ENCODE measurements around the gene KAT6B.

KAT6B gene

DNA sequence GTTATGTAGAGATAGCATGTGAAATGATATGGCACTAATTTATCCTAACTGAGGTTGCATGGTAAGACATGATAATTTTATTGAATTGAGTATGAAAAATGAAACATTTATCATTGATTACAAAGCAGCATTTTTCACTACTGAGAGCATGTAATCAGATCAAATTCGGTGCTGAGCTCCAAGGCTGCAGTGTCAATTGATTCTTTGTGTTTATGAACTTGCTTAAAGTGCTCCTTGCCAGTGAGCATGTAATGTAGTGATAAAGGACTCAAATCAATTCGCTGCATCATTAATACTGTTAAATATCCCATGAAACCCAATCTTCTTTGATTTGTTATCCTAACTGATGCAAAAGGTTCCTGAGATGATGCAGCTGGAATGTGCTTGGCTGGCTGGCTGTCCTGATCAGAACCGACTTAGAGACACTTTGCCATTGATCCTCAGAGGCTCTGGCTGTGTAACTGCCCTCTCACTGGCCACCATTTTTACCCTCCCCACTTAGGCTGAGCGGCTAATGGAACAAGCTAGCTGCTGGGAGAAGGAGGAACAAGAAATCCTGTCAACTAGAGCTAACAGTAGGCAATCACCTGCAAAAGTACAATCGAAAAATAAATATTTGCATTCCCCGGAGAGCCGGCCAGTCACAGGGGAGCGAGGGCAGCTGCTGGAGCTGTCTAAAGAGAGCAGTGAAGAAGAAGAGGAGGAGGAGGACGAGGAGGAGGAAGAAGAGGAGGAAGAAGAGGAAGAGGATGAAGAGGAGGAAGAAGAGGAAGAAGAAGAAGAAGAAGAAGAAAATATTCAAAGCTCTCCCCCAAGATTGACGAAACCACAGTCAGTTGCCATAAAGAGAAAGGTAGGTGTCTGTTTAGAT lies 195.2 kb downstream of the KAT6B start:
- DNase-seq, result no peak

DNA sequence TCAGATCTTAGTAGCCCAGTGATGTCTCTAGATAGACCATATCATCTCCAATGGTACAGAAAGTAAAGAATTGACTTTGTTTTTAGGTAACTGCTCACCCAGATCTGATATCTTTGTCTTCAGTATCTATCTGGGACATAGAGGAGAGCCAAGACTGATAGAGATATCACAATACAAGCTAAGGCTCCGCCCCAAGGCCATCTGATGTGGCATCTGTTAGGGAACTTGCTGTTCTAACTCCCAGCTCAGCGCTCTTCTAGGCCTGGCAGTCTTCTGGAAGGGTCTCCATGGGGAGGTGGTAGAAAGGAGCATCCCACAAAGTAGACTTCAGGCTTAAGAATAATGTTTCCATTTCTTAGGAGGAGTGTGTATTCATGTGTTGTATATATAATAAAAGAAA lies 196.7 kb downstream of the KAT6B start:
- no peak for DNase-seq

DNA sequence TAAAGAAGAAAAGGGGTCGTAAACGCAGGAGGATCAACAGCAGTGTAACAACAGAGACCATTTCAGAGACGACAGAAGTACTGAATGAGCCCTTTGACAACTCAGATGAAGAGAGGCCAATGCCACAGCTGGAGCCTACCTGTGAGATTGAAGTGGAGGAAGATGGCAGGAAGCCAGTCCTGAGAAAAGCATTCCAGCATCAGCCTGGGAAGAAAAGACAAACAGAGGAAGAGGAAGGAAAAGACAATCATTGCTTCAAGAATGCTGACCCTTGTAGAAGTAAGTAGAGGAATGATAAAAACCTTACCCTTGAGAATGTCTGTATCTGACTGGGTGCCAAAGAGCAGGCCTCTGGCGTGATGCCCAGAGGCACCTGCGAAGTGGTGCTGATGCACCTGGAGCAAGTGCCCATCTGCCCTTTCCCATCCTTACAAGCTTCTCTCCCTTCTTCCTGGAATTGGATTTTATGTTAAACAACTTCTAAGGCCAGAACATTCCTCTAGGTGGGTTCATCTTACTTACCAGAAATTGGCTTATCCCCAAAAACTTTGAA lies 198.6 kb downstream of the KAT6B start:
- no peak for DNase-seq

DNA sequence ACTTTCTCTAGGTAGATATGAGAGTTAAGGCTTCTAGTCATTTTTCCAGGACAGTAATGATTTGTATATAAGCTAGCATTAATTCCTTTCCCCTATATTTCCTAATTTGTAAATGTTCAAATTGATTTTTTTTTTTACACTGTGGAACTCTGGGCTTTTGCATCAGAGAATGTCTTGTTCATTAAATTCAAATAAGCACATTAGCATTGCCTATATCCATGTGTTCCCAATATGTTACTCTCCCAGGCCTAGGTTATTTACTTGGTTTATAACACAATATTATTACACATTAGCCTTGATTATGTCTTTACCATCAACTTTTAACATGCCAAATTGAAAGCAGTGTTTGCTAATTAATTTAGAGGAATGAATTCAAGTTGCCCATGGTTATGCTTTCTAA lies 201.6 kb downstream of the KAT6B start:
- no peak for DNase-seq

DNA sequence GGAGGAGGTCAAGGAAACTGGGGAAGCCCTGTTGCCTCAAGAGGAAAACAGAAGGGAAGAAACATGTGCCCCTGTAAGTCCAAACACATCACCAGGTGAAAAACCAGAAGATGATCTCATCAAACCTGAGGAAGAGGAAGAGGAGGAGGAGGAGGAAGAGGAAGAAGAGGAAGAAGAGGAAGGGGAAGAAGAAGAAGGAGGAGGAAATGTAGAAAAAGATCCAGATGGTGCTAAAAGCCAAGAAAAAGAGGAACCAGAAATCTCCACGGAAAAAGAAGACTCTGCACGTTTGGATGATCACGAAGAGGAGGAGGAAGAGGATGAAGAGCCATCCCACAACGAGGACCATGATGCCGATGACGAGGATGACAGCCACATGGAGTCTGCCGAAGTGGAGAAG lies 202.3 kb downstream of the KAT6B start:
- no peak for DNase-seq

DNA sequence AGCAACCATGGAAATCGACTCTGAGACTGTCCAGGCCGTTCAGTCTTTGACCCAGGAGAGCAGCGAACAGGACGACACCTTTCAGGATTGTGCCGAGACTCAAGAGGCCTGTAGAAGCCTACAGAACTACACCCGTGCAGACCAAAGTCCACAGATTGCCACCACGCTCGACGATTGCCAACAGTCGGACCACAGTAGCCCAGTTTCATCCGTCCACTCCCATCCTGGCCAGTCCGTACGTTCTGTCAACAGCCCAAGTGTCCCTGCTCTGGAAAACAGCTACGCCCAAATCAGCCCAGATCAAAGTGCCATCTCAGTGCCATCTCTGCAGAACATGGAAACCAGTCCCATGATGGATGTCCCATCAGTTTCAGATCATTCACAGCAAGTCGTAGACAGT lies 203.0 kb downstream of the KAT6B start:
- DNase-seq, result no peak

DNA sequence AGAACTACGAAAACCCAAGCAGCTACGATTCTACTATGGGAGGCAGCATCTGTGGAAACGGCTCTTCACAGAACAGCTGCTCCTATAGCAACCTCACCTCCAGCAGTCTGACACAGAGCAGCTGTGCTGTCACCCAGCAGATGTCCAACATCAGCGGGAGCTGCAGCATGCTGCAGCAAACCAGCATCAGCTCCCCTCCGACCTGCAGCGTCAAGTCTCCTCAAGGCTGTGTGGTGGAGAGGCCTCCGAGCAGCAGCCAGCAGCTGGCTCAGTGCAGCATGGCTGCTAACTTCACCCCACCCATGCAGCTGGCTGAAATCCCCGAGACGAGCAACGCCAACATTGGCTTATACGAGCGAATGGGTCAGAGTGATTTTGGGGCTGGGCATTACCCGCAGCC lies 203.5 kb downstream of the KAT6B start:
- DNase-seq, result no peak

DNA sequence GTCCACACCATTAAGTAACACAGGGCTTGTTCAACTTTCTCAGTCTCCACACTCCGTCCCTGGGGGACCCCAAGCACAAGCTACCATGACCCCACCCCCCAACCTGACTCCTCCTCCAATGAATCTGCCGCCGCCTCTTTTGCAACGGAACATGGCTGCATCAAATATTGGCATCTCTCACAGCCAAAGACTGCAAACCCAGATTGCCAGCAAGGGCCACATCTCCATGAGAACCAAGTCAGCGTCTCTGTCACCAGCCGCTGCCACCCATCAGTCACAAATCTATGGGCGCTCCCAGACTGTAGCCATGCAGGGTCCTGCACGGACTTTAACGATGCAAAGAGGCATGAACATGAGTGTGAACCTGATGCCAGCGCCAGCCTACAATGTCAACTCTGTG lies 204.0 kb downstream of the KAT6B start:
- no peak for DNase-seq

DNA sequence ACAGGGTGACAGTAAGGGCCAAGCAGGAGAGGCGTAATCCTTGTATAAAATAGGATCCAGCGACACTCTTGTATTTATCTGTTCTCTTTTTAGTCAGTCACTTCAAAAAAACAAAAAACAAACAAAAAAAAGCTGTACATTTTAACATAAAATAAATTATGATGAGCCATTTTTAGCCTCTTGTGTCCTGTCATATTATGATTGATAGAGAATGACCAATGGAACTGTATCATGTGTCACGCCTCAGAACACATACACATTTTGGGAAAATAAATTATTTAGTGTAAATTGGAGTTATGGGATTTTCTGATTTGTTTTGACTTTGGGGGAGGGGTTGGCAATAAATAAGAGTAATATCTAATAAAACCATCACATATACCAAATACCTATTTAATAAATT lies 205.7 kb downstream of the KAT6B start:
- no peak for DNase-seq

DNA sequence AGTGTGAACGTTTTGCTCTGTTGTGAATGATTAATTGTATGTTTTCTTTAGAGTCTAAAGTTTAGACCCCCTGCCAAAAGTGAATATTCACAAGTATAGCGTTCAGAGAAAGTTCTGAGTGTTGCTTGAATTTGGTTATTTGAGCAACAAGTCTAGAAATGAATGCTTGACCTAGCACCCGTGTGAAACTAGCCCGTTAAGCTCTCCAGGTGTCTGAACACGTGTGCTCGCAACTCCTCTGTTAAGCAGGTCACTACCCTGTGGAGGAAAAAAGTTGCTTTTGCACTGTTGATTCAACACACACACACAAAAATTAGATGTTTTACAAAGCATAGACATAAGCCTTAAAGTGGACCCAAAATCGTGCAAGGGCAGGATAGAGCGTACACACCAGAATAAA lies 206.4 kb downstream of the KAT6B start:
- no peak for DNase-seq

DNA sequence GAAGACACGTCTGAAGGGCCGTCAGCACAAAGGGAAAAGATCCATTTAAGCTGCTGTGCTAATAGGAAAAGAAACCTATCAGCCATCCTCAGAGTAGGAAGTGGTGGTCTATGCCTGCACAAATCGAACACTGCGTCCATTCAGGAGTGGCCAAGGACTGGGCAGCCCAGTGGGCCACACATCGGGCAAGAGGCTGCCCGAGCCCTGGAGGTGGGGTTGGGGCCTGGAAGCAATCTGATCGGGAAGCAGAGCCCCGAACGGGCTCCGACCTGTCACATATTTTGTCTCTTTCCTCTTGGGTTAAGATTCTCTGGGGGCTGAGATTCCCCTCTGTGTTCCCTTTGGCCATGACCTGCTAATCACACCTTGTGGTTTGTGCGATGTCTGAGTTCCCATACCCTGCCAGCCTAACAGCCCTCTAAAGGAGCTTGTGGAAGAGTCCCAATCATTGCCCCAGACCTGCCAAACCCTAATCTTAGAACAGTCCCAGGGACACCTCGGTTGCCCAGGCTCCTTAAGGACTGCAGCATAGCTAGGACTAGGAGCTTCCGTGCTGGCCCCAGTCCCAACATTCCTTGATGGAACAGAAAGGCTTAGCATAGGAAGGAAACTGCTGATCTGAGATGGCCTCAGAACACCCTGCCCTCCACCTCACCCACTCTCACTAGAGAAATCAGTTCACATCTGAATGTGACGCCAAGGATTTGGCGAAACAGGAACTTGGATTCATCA lies 207.2 kb downstream of the KAT6B start:
- no peak for DNase-seq

DNA sequence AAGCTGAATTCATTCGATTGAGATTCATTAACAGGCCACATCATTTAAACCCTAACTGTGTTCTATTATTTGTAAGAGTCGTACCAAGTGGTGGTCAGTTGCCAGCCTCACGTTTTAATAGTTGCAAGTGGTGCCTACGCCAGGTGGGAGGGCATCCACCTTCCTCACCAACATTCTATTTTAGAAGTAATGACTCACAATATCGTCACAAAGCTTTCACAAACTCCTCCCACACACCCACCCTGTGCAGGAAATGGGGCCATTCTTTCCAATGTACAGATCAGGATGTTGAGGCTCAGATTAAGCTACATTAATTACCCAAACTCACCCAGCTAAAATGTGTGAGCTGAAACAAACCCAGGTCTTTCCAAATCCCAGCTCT lies 207.7 kb downstream of the KAT6B start:
- DNase-seq, result no peak

DNA sequence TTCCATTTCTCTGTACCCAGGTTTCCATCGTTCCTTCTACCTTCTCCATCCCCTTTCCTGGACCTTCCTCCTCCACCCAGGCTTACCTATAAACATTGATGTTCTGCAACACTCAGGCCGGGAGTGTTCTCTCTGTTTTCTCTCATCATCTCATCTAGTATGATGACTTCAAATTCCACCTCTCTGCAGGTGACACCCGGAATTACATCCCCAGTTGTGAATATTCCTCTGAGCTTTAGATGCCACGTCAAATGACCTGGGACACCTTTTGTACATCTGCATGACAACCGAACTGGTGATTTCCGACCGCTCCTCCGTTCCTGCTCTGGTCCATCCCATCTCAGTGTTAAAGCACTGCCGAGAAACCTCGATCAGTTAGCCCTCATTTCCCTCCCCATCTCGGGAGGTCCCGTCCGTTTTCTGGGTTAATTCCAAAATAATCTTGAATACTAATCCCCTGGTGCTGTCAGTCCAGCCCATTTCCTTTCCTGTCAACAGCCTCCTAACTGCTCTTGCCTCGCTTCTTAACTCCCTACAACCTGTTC lies 208.4 kb downstream of the KAT6B start:
- no peak for DNase-seq

DNA sequence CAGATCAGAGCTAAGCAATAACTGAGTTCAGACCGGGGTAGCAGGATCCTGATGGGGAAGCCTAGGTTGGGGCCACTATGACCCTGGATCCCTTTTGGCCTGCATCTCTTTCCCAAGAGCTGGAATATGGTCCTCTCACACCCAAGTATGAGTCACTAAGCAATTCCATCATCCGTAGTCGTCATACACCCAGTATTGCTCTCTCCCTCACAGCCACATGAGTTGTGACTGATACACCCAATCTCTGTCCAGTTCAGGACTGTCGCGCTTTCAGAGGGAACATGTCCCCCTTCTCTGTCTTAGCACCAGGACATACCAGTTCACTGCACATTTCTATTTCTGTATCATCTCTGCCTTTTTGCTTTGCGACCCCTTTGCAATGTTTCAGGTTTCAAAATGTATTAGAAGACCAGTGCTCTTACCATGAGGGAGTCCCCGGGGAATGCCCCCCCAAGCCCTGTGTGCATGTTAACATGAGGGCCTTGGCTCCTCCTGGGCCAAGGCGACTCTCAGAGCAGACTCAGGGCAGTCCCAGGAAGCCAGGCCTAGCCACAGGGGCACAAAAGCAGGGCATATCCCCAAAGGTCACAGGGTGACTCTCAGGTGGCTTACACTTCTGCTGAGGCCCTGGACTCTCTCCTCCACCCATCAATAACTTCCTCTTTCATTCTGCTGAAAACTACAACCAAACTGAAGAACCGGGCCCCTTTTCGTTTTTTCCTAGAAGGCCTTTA lies 209.7 kb downstream of the KAT6B start:
- no peak for DNase-seq

DNA sequence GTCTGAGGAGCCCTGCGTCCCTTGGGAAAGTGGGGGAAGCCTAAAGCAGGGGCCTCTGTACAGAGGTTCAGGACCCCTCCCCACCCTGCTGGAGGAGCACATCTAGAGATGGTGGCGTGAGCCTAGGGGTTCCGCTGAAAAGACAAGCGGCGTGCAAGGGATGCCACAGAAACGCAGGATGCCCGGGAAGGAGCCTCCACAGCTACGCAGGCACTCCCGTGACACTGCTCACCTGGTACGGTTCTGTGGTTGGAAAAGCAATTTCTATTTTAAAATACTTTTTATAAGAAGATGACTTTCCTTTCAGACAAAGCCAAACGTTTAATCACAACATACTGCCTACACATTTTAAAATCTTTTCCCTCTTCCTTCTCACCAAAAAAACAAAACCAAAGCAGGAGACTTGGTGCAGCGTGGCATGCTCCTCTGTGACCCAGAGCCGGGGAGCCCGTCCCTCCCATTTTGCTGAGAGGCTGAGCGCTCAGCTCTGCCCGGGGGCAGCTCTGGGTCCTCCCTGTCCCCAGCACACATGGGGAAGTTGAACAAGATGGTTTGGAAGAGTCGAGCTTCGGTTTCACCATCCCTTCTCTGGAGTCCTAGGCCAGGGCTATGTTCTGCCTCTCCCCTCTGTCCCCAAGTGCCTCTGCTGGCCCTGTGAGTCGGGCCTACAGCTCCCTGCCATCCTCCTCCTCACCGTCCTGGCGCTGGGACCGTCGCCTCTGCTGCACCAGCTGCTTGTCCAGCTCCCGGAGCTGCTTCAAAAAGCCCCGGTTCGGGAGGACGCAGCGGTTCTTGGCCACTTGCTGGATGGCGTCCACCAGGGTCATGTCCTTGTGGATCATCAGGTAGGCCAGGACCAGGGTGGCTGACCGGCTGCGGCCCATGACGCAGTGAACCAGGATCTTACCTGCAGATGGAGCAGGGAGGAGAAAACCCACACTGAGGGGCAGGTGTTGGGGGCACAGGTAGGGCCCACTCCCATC lies 211.1 kb downstream of the KAT6B start:
- DNase-seq, result no peak

DNA sequence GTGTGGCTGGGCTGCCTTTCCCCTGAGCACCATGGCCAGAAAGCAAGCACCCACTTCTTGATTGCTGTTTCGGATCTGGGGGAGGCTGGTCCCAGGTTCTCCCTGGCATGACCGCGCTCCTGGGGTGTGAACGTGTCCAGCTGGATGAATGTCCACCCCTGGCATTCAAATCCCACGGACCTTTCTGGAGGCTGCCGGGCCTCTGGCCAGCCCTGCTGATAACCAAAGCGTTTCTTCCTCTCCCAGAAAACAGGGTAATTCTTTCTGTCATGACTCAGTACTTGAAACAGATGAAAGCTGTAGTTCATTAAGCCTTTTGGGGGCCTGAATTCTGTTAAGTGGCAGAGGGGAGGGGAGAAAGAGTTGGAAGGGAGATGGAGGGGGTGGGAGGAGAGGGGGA lies 211.9 kb downstream of the KAT6B start:
- DNase-seq, result no peak

DNA sequence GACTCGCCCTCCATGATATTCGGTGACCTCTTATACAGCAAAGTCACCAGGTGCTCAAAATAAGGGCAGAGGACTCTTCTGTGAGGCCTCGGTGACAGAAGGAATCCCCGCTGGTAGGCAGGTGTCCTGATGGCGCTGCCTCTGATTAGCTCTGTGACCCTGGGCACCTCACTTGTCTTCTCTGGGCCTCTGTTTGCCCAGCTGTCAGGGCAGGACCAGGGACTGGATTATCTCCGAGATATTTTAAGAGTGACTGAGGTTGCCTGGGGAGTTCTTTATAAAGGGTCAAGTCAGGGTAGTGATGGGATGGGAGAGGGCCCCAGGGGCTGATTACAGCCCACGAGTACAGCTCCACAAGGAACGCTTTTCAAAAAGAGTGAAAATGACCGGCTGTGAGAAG lies 214.2 kb downstream of the KAT6B start:
- DNase-seq, result no peak

DNA sequence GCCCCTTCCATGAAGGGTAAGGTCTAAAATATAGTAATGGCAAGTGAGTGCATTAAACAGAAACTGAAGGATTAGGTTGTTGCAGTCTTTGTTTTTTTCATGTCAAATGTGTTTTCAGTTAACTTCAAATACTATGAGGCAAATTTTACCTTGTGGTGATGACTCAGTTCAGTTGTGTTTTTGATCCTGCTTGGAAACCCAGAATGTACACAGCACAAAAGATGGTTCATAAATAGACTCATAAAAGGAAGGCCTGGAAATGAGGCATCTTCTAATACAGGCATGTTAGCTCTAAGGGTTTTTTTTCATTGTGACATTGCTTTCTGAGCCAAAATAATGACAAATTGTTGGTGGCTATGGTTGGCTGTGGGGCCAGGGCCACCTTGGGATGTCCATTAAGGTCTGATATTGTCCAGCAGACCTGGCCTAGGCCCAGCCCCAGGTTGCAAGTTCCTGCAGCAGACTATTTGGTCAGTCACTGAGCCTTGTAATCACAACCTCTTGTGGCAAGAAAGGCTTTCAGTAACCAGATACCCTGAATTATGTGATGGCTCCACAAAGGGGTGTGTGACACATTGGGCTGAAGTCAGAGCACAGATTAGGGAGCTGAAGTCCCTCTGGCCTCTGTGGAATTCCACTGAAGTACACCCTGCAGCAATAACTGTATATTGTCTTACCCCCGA lies 216.0 kb downstream of the KAT6B start:
- DNase-seq, result no peak

DNA sequence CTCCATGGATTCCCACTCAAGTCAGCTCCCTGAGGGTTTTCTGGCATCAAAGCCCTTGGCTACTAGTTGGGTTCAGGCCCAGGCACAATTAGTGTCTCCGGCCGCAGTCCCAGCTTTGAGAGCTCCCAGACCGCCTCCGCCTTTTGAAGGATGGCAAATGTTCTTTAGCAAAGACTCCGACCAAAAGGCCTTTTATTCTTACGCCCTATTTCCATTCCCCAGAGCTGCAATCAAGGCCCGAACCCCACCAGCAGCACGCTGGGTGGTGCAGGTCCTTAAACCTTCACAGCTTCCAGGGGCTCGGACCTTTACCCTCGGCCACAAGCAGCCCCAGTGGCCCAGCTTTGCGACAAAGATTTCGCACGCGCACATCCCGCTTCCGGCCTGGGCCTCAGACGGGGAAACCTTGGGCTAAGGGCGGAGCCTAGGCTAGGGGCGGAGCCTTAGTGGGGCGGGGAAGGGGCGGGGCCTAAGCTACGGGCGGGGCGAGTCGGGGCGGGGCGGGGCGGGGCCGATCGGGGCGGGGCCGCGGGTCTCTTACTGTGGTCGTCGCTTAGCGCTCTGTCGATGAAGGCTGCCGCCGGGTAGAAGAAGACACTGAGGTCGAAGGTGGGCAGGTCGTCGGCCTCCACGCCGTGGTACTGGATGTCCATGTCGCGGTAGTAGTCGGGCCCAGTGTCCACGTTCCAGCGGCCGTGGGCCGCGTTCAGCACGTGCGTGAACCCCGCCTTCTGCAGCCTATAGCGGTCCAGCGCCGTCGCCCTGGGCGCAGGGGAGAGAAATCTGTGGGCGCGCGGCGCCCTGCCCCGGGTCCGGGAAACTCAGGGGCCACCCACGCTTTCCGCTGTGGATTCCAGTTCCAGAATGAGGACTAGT lies 217.1 kb downstream of the KAT6B start:
- no peak for DNase-seq

DNA sequence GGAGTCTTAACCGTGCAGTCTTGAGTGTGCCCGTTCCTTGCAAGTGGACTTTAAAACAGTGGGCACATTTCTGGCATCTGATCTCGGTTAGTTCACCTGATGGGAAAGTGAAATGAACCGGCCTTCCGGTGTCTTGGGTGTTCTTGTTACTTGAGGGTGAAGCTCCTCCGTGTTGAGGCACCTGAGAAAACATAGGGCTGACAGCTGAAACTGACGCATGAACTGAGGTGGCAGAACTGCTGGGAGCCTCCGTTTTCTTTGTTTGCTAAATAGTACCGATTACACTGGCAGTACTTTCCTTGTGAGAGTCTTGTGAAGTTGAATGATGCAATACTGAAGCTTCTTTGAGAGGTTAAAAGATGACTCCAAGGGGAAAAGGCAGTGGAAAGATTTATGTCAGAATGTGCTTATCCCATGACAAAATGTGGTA lies 222.3 kb downstream of the KAT6B start:
- no peak for DNase-seq

Measured in DMS79 (cell line).